Measurements from ENCODE around the gene BCAS3. TPM values are rescaled to one million over a fixed set of nuclear protein-coding genes. Genes with fewer than 3 reads are reported as not detected.

The BCAS3 gene
- 10 to 100 TPM; 41.0 to 81.4 (median 45.6) TPM for total RNA-seq

- H3K36me3 ChIP-seq, result peaks cover 12% of the 10 kb centered on the region
- H3K4me3 ChIP-seq, result peak within 1 kb of the TSS; percentile 79
- no peaks in the 10 kb centered on the region for H3K27me3 ChIP-seq
- H3K27ac ChIP-seq, result peak within 1 kb of the TSS; percentile 83
- TF ChIP-seq CTCF (IDR thresholded peaks at IDR 0.05) (no peak), POLR2AphosphoS5 (IDR thresholded peaks at IDR 0.05) (peak in 1 of 3 donors; percentile 68), POLR2A (IDR thresholded peaks at IDR 0.05) (peak in 1 of 2 donors; percentile 55)
- peak; percentile 99 for DNase-seq (ENCODE audit: low spot score in 2 of 2)
- 0% methylated on average over 42 of the region's 51 CpGs for WGBS
- H3K9me3 ChIP-seq, result no peaks in the 10 kb centered on the region
- peaks cover 15% of the 10 kb centered on the region for H3K4me1 ChIP-seq
Measured at GRCh38 chr17:60677308-60678117, at the start of gene BCAS3. Gene BCAS3, plus strand, starts transcription at chr17:60677851.

- no peaks in the 10 kb centered on the region for H3K4me1 ChIP-seq
- DNase-seq (ENCODE audit: low spot score in 2 of 2), result no peak
- TF ChIP-seq CTCF (IDR thresholded peaks at IDR 0.05) (no peak), POLR2AphosphoS5 (IDR thresholded peaks at IDR 0.05) (no peak), POLR2A (IDR thresholded peaks at IDR 0.05) (no peak), EP300 (IDR thresholded peaks at IDR 0.05) (no peak)
- no peak overlapping the region for H3K4me3 ChIP-seq
- H3K27me3 ChIP-seq, result no peaks in the 10 kb centered on the region
- WGBS, result 89% methylated on average over 6 of the region's 6 CpGs
- no peaks in the 10 kb centered on the region for H3K9me3 ChIP-seq
- H3K27ac ChIP-seq, result no peak overlapping the region
- H3K36me3 ChIP-seq, result peaks cover 16% of the 10 kb centered on the region
Measured at GRCh38 chr17:60628252-60628889, 49.3 kb upstream of the BCAS3 start.

GRCh38 chr17:60629120-60629519, 48.5 kb upstream of the BCAS3 start:
- no peaks in the 10 kb centered on the region for H3K9me3 ChIP-seq
- WGBS, result 85% methylated on average over 2 of the region's 2 CpGs
- no peaks in the 10 kb centered on the region for H3K4me1 ChIP-seq
- DNase-seq (ENCODE audit: low spot score in 2 of 2), result no peak
- H3K4me3 ChIP-seq, result no peak overlapping the region
- H3K36me3 ChIP-seq, result peaks cover 20% of the 10 kb centered on the region
- no peak for TF ChIP-seq POLR2AphosphoS5 (IDR thresholded peaks at IDR 0.05)
- no peak for TF ChIP-seq POLR2A (IDR thresholded peaks at IDR 0.05)
- no peak for TF ChIP-seq CTCF (IDR thresholded peaks at IDR 0.05)
- TF ChIP-seq EP300 (IDR thresholded peaks at IDR 0.05), result no peak
- H3K27ac ChIP-seq, result no peak overlapping the region
- no peaks in the 10 kb centered on the region for H3K27me3 ChIP-seq

GRCh38 chr17:60630352-60630751, 47.3 kb upstream of the BCAS3 start:
- Histone ChIP-seq H3K9me3 (no peaks in the 10 kb centered on the region), H3K4me1 (no peaks in the 10 kb centered on the region), H3K36me3 (peaks cover 21% of the 10 kb centered on the region), H3K27me3 (no peaks in the 10 kb centered on the region), H3K4me3 (no peak overlapping the region), H3K27ac (no peak overlapping the region)
- WGBS, result 71% methylated on average over 5 of the region's 5 CpGs
- no peak for DNase-seq (ENCODE audit: low spot score in 2 of 2)
- TF ChIP-seq POLR2A (IDR thresholded peaks at IDR 0.05), result no peak

- no peak overlapping the region for H3K4me3 ChIP-seq
- H3K36me3 ChIP-seq, result peaks cover 22% of the 10 kb centered on the region
- H3K27ac ChIP-seq, result no peak overlapping the region
- WGBS, result 97% methylated on average over 6 of the region's 6 CpGs
- no peaks in the 10 kb centered on the region for H3K4me1 ChIP-seq
- TF ChIP-seq POLR2A (IDR thresholded peaks at IDR 0.05), result no peak
- TF ChIP-seq CTCF (IDR thresholded peaks at IDR 0.05), result no peak
- TF ChIP-seq POLR2AphosphoS5 (IDR thresholded peaks at IDR 0.05), result no peak
- TF ChIP-seq EP300 (IDR thresholded peaks at IDR 0.05), result no peak
- no peak for DNase-seq (ENCODE audit: low spot score in 2 of 2)
- no peaks in the 10 kb centered on the region for H3K27me3 ChIP-seq
- H3K9me3 ChIP-seq, result no peaks in the 10 kb centered on the region
Measured at GRCh38 chr17:60631119-60631518, 46.5 kb upstream of the BCAS3 start.
